ENCODE data around the gene MYH10.

Gene MYH10

DNA sequence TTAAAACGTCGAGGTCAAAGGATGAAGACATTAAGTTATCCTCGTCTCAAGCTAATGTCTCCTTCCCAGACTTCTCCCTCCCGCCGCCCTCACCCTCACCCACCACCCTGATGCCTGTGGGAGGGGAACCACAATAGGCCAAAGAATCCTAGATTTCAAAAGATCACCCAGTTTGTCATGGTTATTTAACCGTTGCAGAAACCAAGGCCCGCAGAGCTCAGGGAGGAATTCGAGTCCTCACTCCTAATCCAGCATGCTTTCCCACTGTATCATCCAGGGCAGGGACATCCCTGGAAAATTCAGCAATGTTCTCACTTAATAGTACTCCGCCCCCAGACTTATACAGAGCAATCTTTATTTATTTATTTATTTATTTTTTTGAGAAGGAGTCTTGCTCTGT lies 41.8 kb upstream of the MYH10 start:
- no peak for DNase-seq (ENCODE audit: extremely low read depth, insufficient read length)
- no peak for TF ChIP-seq CTCF (IDR thresholded peaks at IDR 0.05; ENCODE audit: insufficient read depth, low read length, poor library complexity, severe bottlenecking)
- Histone ChIP-seq H3K4me3 (replicated peaks; ENCODE audit: low read depth, low read length) (no peak overlapping the region), H3K27me3 (replicated peaks; ENCODE audit: control insufficient read depth, insufficient read depth, low read length) (no peaks in the 10 kb centered on the region; the same call in 1 of the 2 replicates), H3K36me3 (ENCODE audit: control insufficient read depth, insufficient read depth, low read length) (no peaks in the 10 kb centered on the region)

GRCh38 chr17:8670421-8670820 lies 39.9 kb upstream of the MYH10 start:
- H3K27me3 ChIP-seq (replicated peaks; ENCODE audit: control insufficient read depth, insufficient read depth, low read length): peaks cover 2% of the 10 kb centered on the region; the same call in 1 of the 2 replicates

DNA sequence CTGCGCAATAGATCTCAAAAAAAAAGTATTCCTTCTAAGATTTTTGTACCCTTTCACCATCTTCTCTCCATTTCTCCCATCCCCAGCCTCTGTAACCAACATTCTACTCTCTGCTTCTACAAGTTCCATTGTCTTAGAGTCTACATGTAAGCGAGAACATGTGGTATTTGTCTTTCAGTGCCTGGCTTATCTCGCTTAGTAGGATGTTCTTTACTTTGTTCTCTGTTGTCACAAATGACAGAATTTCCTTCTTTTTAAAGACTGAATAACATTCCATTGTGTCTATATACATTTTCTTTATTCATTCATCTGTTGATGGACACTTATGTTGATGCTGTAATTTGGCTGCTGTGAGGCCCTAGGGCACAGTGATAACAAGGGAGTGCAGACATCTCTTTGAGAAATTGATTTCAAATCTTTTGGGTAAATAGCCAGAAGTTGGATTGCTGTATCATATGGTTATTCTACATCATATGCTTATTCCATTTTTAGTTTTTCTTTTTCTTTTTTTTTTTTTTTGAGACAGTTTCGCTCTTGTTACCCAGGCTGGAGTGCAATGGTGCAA lies 37.7 kb upstream of the MYH10 start:
- no peaks in the 10 kb centered on the region for H3K36me3 ChIP-seq (ENCODE audit: control insufficient read depth, insufficient read depth, low read length)
- H3K4me3 ChIP-seq (replicated peaks; ENCODE audit: low read depth, low read length): no peak overlapping the region
- H3K27me3 ChIP-seq (replicated peaks; ENCODE audit: control insufficient read depth, insufficient read depth, low read length): peaks cover 2% of the 10 kb centered on the region; the same call in 1 of the 2 replicates
- no peak for TF ChIP-seq CTCF (IDR thresholded peaks at IDR 0.05; ENCODE audit: insufficient read depth, low read length, poor library complexity, severe bottlenecking)
- DNase-seq (ENCODE audit: extremely low read depth, insufficient read length): no peak

More at GRCh38 chr17:8670421-8670820, 39.9 kb upstream of the MYH10 start:
- Histone ChIP-seq H3K4me3 (replicated peaks; ENCODE audit: low read depth, low read length) (no peak overlapping the region), H3K36me3 (ENCODE audit: control insufficient read depth, insufficient read depth, low read length) (no peaks in the 10 kb centered on the region)
- TF ChIP-seq CTCF (IDR thresholded peaks at IDR 0.05; ENCODE audit: insufficient read depth, low read length, poor library complexity, severe bottlenecking): no peak
- DNase-seq (ENCODE audit: extremely low read depth, insufficient read length): no peak

GRCh38 chr17:8667421-8667820 lies 36.9 kb upstream of the MYH10 start:
- no peak for TF ChIP-seq CTCF (IDR thresholded peaks at IDR 0.05; ENCODE audit: insufficient read depth, low read length, poor library complexity, severe bottlenecking)
- Histone ChIP-seq H3K27me3 (replicated peaks; ENCODE audit: control insufficient read depth, insufficient read depth, low read length) (peaks cover 2% of the 10 kb centered on the region; the same call in 1 of the 2 replicates), H3K36me3 (ENCODE audit: control insufficient read depth, insufficient read depth, low read length) (no peaks in the 10 kb centered on the region), H3K4me3 (replicated peaks; ENCODE audit: low read depth, low read length) (no peak overlapping the region)
- no peak for DNase-seq (ENCODE audit: extremely low read depth, insufficient read length)

GRCh38 chr17:8665684-8666083 lies 35.2 kb upstream of the MYH10 start:
- Histone ChIP-seq H3K36me3 (ENCODE audit: control insufficient read depth, insufficient read depth, low read length) (no peaks in the 10 kb centered on the region), H3K27me3 (replicated peaks; ENCODE audit: control insufficient read depth, insufficient read depth, low read length) (peaks cover 2% of the 10 kb centered on the region), H3K4me3 (replicated peaks; ENCODE audit: low read depth, low read length) (no peak overlapping the region)
- no peak for TF ChIP-seq CTCF (IDR thresholded peaks at IDR 0.05; ENCODE audit: insufficient read depth, low read length, poor library complexity, severe bottlenecking)
- no peak for DNase-seq (ENCODE audit: extremely low read depth, insufficient read length)

All from GM06990 (cell line).